Activated T-cell treated with anti-CD3 and anti-CD28 coated beads, Interleukin-2, amount 50 U/mL, for 48 hours (primary cell): ENCODE data around the gene EXOC4.
"Not testable (repeated sequence)": the region's sequence is repeated elsewhere in the genome, so short reads cannot be mapped to it uniquely, and the experiment has no call there.

Source experiments
- DNase-seq, 2 experiments: peaks; one replicate each; pipeline ENCODE4 v3.0.0-alpha.2; 2020

EXOC4 gene

DNA sequence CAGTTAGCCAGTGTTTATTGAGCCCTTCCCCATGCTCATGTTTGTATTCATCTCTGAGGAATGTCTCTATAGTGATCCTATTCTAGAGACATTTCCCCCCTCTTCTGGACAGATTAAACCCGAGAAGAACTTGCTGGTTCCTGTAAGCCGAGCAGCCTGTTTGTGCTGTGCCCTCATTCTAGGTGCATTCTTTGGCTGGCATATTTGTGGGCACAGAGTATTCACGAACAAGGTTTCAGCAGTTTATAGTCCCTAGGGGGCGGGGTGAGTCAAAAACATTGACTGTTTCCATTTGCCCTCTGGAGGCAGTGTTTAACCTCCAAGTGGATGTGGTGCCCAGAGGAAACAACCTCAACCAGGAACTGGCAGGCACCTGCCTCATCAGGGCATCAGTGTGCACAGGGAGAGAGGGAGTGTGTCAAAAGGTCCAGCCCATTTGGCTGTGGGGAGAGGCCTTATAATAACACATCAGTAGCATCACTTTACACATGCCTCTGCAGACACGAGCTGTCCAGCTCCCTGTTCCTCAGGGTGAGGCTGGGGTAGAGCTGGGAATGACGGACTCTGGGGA is 600.9 kb downstream of the EXOC4 start:
- peak; percentile 26 to 36 for DNase-seq

DNA sequence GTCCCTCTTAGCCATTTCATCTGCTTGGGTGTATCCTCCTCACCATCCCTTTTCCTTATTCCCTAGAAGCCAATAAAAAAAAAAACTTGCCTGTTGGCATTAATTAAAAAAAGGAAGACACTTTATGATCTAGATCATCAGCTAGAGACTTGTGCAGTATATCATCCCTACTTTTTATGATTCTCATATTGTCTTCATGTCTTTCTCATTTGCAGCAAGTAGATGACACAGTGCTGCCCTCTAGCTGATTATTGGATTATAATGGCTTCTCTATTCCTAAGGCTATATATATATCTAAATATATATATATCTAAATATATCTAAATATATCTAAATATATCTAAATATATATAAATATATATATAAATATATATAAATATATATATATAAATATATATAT is 601.9 kb downstream of the EXOC4 start:
- no peak for DNase-seq

DNA sequence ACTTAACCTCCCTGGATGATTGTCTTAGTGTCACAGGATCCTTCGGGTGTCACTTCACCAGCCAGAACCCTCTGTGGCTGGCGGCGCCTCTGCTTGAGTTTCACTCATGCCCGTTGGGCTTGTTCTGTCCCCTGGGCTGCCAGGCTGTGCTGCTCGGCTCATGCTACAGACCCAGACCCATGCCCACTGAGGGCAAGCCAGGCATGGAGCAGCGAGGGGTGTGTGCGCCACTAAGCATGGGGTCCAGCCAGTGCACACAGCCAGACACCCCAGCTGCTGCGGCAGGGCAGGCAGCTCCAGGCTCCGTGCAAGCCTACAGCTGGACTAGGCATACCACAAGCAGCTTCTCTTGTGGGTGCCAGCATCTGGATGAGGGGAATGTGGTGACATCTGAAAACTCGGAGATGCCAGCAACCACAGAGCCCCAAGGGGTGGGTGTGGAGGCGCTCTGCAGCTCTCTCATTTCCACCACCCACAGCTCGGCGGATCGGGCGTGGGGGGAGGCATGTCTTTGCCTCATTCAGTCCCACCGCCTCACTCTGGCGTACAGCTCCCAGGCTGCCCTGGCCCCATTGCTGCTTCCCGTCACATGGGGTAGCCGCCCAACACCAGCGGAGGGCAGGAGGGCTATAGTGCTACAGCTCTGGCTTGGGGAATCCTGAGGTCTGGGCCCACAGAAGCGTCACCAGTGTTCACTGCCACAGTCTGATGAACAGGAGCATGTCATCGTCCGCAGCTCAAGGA is 604.7 kb downstream of the EXOC4 start:
- DNase-seq = no peak

DNA sequence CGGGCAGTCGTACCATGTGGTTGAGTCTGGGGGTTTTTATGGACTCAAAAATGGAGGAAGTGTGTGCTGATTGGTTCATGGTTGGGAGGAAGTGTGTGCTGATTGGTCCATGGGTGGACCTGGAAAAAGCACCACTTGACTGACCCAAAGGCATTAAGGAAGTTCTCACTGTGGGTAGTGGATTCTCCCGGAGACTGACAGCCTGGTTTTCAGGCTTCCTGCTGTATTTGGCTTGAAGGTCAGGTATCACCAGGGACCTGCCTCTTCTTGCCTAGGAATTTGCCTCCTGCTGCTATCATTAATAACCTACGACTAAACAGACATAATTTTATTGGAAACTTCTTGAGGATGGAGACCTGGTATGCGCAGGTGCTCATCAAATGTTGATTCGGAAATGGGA is 605.4 kb downstream of the EXOC4 start:
- DNase-seq = no peak

DNA sequence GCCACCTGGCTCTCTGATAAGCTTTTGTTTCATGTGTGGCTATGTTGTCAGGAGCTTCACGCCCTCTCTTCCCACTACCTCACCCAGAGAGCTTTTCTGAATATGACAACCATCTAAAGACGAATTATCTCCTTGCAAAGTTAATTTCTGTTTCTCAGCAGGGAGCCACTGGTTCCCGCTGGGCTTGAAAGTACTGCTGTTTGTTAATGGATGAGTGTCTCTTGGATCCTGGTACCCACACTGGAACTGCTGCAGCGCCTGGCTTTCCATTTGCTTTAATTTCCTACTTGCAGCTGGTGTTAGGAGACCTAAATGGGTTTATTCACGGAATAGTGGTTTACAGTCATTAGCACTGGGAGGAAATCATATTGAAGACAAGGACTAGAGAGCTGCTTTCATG is 606.4 kb downstream of the EXOC4 start:
- no peak for DNase-seq

DNA sequence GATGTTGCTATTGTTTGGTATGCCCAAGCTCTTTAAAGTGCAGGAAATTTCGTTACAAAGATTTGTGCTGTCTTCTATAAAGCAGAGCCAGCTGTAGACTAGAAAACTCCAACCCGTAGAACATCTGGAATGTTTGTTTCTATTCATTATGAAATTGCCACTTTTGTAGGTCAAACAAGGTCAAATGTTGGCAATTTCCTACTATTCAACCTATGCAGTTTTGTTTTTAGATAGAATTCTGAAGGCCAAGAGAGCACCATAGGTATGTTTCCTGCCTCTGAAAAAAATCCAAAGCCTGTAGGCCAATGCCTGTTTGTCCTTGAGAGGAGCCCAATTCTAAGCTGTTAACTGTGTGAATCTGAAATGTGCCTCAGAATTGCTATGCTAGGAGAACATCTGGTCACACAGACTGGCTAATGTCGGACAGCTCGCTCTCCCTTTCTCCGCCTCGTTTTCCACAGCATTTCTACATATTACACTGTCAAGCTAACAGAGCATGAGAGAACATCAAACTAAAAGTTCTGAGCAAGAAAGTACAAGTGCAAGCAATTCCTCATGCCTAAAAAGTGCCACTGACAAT is 607.1 kb downstream of the EXOC4 start:
- DNase-seq = no peak

DNA sequence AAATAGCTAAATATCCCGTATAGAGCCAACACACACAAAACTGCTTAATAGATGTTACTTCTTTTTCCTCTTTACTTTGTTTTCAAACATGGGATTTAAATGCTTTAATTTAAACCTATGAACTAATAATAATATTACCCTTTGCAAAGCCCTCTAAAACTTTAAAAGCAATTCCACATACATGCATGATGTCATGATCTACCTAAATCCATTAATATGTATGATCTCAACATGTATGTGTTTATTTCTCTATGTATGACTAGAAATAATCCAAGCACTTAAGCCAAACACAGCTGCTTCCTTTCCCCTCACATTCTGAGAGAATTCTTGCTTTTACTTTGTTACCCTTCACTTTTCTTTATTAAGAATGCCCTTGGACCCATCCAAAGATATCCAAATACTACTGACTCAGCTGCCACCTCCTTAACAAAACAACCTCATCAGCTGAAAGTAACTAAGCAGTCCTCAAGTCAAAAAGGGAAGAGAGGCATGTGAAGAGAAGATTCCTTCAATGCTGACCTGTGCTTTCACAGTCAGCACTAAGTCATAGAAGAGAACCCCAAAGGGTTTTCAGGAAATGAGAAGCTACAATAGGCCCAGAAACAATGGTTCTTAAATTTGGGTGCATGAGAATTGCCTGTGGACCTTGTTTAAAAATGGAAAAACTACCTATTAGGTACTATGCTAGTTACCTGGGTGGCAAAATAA is 607.9 kb downstream of the EXOC4 start:
- no peak for DNase-seq

DNA sequence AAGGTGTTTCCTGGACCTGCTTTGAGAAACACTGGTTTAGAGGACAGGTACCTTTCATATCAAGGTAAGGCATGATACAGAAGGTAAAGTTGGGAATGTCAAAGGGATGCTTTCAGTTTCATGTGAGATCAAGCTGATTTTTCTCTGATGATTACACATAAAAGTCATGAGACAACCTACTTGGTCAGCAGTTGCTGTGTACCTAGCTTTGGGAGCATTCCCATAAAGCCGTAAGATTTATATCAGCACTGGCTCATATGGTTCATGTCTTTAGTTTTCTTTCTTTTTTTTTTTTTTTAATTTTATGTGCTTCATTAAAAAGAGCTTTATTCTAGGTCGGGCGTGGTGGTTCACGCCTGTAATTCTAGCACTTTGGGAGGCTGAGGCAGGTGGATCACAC is 609.0 kb downstream of the EXOC4 start:
- DNase-seq = no peak

DNA sequence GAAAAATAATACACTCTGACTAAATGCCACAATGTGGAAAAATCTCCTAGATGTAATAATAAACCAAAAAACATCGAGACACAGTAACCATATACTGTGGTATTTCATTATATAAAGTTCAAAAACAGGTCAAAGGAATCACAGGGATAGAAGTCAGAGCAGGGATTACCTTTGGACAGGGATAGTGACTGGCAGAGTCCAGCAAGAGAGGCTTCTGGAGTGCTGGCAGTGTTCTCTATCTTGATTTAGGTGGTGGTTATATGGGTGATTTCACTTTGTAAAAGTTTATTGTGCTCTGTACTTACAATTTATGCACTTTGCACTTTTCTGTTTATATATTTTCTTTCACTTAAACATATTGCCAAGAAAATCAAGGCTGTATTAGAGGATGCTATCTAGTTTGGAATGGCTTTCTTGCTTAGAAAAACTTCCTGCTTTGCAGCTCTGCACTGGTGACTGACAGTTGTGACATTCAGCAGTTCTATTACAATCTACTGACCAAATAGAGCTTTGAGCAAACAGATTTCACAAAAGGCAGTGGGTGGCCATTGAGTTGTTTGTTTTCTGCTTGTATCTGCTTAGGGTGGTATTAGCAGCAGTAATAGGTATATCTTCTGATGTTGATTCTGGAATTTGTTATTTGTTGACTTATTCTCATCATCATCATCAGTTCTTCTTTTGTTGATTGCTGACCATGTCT is 610.6 kb downstream of the EXOC4 start:
- DNase-seq = no peak

DNA sequence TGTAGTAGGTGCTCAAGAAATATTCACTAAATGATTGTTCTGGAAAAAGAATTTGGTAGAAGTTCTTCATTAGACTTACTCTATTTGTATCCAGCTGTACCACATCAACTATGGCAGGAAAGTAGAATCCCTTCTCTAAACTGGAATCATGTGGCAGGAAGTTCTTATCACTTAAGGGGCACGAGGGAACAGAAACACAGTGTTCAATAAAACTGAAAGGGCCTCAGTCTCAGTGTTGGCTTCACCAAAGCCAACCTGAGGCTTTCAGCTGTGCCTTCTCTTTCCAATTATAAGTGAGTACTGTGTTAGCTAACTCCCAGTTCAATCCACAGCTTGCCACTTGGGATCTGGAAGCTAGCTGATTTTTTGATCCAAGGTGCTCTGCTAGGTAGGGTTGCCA is 616.7 kb downstream of the EXOC4 start:
- no peak for DNase-seq

DNA sequence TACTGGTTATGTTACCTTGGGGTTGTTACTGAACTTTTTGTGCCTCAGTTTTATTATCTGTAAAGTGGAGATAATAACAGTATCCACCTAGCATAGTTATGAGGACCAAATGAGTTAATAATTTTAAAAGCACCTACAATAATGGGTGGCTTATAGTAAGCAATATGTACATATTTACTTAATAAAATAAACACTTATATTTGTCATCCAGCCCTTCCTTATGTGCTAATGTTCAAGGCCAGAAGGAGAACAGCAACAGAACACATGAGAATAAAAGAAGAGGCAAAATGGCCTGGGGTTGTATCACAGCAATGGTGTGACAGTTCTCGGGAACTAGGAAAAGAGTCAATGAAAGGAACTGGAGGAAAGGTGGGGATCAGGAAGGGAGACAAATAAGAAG is 618.9 kb downstream of the EXOC4 start:
- no peak for DNase-seq

DNA sequence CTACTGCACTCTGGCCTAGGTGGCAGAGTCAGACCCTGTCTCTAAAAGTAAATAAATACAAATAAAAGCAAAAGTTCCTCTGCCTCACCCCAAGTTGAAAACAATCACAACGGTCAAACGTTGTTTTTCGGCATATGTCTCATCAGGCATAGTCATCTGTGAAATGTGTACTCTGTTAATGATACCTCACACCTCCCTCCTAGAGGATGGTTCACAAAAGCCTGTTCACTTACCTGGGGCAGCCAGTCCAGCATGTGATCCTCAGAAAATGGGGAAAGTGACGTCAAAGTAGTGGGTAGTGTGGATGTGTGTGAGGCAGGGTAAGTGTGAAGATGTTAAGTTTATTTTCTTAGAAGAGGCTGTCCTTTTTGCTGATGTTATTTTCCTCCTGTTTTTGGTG is 620.3 kb downstream of the EXOC4 start:
- no peak for DNase-seq

DNA sequence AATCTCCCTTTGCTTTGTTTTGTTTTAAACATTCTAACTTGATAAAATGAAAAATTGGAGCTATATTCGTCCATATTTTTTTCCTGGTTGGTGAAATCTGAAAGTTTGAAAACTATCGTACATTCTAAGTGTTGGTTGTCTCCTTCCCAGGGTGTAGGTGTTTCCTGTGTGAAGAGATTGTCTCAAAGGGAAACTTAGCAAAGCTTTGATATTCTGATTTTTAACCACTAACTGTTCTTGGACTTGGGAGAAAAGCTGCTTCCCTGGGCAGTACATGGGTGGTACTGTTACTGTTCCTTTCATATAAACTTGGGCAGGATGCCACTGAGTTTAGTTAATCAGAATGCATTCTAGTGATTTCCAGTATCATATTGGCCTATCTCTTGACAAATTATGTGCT is 620.8 kb downstream of the EXOC4 start:
- no peak for DNase-seq

DNA sequence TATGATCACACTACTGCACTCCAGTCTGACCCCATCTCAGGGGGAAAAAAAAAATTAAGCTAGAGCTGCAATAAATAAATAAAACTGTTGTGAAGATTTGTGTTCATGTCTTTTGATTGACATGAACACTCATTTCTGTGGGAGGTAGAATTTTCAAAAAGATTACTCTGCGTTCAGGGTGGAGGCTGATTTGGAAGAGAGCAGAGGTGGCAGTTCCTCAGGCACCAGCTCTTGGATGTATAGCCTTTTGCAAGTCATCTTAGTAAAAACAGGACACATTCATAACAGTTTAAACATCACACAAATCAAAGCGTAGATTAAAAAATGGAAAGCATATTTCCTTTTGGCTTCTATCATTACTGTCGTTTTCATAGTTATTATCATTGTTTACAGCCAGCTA is 630.7 kb downstream of the EXOC4 start:
- no peak for DNase-seq

DNA sequence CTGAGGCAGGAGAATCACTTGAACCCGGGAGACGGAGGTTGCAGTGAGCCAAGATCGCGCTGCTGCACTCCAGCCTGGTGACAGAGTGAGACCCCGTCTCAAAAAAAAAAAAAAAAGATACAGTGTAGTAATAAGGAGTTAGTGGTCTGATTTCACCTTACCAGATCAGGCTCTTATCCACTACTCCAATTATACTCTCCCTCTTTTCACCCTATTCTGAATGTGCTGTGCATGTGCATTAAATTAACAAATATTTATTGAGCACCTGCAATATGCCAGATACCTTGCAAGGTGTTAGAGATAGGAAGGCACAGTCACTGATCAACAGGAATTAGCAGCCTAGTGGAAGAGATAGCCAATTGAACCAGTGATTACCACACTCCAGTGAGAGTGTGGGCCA is 632.3 kb downstream of the EXOC4 start:
- no peak for DNase-seq

DNA sequence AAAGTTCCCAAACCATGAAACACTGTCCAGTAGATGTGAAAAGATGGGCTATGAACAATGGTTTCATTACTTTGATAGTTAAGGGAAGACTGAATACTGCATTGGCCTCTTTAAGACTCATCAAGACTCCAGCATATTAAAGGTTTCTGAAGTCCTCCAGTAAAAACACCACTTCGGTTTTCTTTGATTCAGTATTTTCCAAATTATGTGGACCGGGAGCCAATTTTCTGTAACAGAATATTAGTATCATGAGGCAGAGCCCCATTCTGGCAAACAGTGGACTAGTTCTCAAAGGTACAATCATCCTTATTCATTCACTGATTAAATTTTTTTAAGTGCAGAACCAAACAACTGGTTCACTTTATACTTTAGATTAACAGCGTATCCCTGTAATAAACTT is 633.2 kb downstream of the EXOC4 start:
- DNase-seq = no peak

DNA sequence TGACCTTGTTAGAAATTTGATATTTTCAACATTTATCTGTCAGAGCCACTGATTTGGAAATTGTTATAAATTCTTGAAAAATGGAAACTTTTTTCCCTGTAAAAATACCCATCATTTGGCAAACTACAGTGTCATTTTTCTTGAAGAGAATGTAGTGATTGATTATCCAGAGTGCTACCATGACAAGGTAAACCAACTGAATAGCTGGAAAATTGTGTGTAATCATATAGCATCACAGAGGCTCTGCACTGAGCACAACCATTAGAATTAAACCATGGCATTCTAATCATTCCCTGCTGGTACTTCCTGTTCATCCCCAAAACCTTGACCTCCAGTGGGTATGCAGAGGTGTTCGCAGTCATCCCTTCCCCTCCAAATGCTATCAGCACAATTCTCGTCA is 633.9 kb downstream of the EXOC4 start:
- no peak for DNase-seq

DNA sequence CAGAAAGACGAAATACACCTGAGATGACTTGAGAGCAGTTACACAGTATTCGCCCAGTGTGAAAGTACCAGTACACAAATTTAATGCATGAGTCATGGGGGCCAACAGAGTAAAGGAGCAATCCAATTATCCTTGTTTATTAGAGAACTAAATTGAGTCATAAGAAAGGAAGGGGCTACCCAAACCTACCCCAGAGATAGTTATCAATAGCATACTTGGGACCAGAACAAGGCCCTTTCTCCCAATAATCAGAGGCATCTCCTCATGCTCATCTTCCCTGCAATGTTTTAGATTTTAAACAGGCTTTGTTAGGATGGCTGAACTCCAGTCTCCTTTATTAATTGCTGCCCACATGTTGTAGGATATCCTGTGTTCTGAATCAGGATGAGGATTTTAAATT is 634.6 kb downstream of the EXOC4 start:
- DNase-seq = no peak

DNA sequence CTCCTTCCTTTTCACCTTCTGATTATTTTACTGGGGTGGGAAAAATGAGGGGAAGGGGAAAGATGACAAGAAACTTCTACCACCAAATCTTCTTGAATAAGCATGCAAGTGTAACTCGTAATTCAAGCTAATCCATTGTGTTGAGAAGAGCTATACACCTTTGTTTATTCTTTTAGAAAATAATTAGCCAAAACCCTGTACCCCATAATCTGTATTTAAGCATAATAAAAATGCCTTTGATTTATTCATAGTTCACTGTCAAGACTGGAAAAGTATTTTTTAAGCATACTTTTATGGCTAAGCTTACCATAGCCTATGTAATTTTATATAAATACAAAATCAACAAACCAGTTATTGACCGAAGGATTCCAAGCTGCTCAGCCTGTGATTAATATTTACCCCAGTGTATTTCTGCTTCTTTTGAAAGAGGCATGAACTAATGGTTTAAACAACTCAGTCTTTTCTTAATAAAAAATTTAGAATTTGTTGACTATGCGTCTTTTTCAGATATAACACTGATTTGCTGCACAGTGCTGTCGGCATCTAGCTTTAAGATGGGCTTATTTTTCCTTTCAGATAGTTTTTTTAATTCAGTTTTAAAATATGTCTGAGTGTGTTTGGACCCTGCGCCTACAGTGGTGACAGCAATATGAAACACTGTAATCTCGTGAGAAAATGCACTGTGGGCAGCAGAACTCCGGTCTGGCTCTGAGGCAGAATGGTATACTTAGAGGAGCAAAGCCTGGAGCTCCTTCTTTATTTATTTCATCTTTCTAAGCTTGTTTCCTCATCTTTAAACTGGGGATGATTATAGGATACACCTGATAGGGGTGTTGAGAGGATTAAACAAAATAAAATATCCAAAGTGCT is 635.4 kb downstream of the EXOC4 start:
- DNase-seq = no peak

DNA sequence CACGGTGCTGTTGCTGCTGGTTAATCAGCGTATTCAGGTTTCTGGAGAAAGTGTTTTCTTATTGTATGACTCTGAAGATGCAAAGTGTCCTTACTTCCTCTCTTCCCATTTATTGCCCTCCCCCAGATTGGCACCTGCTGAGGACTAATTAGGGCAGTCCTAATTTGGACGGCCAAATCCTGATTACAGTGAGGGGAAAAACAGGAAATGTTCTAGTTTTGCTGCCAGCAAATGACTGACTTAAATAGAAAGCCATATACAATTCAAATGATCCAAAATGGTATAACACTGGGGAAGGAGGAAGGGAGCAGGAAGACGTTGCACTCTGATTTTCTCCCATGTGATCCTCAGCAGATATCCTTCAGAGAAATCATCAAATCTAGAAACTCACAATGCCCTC is 651.9 kb downstream of the EXOC4 start:
- no peak for DNase-seq

DNA sequence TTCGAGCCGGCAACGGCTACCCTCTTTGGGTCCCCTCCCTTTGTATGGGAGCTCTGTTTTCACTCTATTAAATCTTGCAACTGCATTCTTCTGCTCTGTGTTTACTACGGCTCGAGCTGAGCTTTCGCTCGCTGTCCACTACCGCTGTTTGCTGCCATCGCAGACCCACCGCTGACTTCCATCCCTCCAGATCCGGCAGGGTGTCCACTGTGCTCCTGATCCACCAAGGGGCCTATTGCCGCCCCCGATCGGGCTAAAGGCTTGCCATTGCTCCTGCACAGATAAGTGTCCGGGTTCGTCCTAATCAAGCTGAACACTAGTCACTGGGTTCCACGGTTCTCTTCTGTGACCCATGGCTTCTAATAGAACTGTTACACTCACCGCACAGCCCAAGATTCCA is 653.7 kb downstream of the EXOC4 start:
- not testable (repeated sequence) for DNase-seq

DNA sequence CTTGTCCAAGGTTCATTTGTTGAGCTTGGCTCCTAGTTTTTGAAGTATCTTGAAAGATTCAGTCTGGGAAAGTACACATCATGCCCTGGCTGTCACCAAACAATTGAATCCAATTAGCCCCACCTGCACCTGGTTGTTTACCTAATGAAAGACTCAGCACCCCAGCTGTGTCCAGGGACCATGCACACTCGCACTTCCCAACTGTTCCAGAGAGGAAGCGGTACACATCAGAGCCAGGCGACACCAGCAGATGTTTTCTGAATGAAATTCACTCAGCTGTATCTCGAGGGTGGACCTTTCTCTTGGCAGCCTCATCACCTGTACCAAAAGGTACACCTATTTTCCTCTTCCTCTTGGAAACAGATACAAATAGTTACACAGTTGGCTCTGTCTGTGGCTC is 657.9 kb downstream of the EXOC4 start:
- no peak for DNase-seq
